C4-2B (cell line): ENCODE results near the gene KIAA0825.

Source experiments
- ZFX ChIP-seq: fragments of 450-650 bp; IDR thresholded peaks from 2 replicates; pipeline ENCODE4 v1.6.1; 2017
- TF ChIP-seq, protein P1 (sequence below): fragments of 450-650 bp; conservative IDR thresholded peaks from 2 replicates; pipeline ENCODE4 v1.5.1; 2017; ENCODE audit warnings: mild to moderate bottlenecking

GRCh38 chr5:94175912-94176311 lies 442.5 kb downstream of the KIAA0825 start:
- TF ChIP-seq, protein P1, sequence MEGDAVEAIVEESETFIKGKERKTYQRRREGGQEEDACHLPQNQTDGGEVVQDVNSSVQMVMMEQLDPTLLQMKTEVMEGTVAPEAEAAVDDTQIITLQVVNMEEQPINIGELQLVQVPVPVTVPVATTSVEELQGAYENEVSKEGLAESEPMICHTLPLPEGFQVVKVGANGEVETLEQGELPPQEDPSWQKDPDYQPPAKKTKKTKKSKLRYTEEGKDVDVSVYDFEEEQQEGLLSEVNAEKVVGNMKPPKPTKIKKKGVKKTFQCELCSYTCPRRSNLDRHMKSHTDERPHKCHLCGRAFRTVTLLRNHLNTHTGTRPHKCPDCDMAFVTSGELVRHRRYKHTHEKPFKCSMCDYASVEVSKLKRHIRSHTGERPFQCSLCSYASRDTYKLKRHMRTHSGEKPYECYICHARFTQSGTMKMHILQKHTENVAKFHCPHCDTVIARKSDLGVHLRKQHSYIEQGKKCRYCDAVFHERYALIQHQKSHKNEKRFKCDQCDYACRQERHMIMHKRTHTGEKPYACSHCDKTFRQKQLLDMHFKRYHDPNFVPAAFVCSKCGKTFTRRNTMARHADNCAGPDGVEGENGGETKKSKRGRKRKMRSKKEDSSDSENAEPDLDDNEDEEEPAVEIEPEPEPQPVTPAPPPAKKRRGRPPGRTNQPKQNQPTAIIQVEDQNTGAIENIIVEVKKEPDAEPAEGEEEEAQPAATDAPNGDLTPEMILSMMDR, result no peak
- no peak for TF ChIP-seq ZFX
